BE2C (cell line): ENCODE measurements around the gene FOLR1. TPM values are rescaled to one million over a fixed set of nuclear protein-coding genes. Genes with fewer than 3 reads are reported as not detected.
"Not testable (repeated sequence)": the region's sequence is repeated elsewhere in the genome, so short reads cannot be mapped to it uniquely, and the experiment has no call there.

Experiments
- DNase-seq: peaks from one replicate; pipeline ENCODE4 v3.0.0-alpha.2; 2020
- H3K27me3 ChIP-seq: fragments of 250-450 bp; sonication (Bioruptor Pico); 2 replicates; pipeline ENCODE4 v1.5.1; 2020; ENCODE audit warnings: mild to moderate bottlenecking
- H3K36me3 ChIP-seq: fragments of 250-450 bp; sonication (Bioruptor Pico); 2 replicates; pipeline ENCODE4 v1.5.1; 2020; ENCODE audit warnings: mild to moderate bottlenecking
- H3K4me1 ChIP-seq: fragments of 250-450 bp; sonication (Bioruptor Pico); 2 replicates; pipeline ENCODE4 v1.5.1; 2020
- H3K4me3 ChIP-seq: 2 replicates; pipeline ENCODE4 v1.5.1; 2011; ENCODE audit warnings: low read depth, low read length
- H3K9me3 ChIP-seq: fragments of 250-450 bp; sonication (Bioruptor Pico); 2 replicates; pipeline ENCODE4 v1.5.1; 2020
- CTCF ChIP-seq: IDR thresholded peaks from 2 replicates; pipeline ENCODE4 v1.5.1; 2012; ENCODE audit warnings: mild to moderate bottlenecking, low read depth, low read length
- polyA plus RNA-seq: library from polyadenylated mRNA; unstranded; fragments of >200 nt; gene quantifications from one replicate; pipeline ENCODE4 v1.2.1, GENCODE V29; 2012; ENCODE audit warnings: low read depth, missing spikeins; ENCODE audit not compliant: insufficient read length, insufficient read depth

The FOLR1 gene
- not detected for polyA plus RNA-seq

- peaks cover 5% of the 10 kb centered on the region; the same call in 1 of the 2 replicates for H3K4me1 ChIP-seq
- no peaks in the 10 kb centered on the region for H3K27me3 ChIP-seq
- H3K36me3 ChIP-seq, result no peaks in the 10 kb centered on the region
- no peak for DNase-seq
- H3K4me3 ChIP-seq, result no peak within 1 kb of the TSS
- no peaks in the 10 kb centered on the region for H3K9me3 ChIP-seq
- TF ChIP-seq CTCF, result no peak
Measured at GRCh38 chr11:72191961-72192381, at the start of gene FOLR1. FOLR1 (plus strand) TSS chr11:72192140; CDS start chr11:72192174, 34 bp downstream.

- H3K4me1 ChIP-seq, H3K9me3 ChIP-seq, H3K36me3 ChIP-seq, H3K27me3 ChIP-seq, H3K4me3 ChIP-seq, DNase-seq: not testable (repeated sequence)
Measured at GRCh38 chr11:72142543-72142942, 49.4 kb upstream of the FOLR1 start.

DNA sequence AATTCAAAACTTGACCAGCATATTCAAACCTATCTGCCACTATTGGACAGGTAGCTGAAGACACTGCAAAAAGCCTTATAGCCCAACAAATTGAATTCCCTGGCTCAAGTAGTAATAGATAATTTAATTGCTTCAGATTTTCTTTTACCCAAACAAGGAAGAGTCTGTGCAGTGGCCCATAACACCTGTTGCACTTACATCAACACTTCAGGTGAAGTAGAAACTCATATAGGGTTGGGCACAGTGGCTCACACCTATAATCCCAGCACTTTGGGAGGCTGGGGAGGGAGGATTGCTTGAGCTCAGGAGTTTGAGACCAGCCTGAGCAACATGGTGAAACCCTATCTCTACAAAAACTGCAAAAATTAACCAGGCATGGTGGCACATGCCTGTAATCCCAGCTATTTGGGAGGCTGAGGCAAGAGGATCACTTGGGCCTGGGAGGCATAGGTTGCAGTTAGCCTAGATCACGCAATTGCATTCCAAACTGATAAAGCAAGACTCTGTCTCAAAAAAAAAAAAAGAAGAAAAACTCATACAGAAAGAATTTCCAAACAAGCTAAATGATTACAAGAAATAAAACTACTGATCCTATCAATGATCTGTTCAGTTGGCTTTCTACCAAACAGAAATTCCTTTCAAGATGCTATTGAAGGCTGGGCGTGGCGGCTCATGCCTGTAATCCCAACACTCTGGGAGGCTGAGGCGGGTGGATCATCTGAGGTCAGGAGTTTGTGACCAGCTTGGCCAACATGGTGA, 47.0 kb upstream of the FOLR1 start:
- no peak for TF ChIP-seq CTCF
- Histone ChIP-seq H3K27me3 (no peaks in the 10 kb centered on the region), H3K36me3 (no peaks in the 10 kb centered on the region), H3K4me3 (no peak overlapping the region), H3K4me1 (no peaks in the 10 kb centered on the region), H3K9me3 (no peaks in the 10 kb centered on the region)
- DNase-seq, result no peak

DNA sequence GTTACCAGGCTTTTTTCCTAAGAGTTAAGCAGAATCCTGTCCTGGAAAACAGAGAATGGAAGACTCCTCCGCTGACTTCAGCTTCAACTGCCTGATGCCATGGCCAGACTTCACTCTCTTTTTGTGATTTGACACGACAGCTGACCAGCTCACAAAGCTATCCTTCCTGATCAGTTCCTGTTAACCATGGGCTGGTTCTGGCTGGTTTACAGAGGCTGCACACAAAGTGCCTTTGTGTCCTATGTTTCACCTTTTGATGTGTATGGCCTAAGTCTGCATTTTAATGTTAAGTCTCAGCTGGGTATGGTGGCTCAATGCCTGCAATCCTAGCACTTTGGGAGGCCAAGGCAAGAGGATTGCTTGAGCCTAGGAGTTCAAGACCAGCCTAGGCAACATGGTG, 45.3 kb upstream of the FOLR1 start:
- Histone ChIP-seq H3K4me1 (no peaks in the 10 kb centered on the region), H3K4me3 (no peak overlapping the region), H3K36me3 (no peaks in the 10 kb centered on the region), H3K27me3 (no peaks in the 10 kb centered on the region), H3K9me3 (no peaks in the 10 kb centered on the region)
- DNase-seq, result no peak
- no peak for TF ChIP-seq CTCF

GRCh38 chr11:72150882-72151281, 41.1 kb upstream of the FOLR1 start:
- Histone ChIP-seq H3K36me3 (no peaks in the 10 kb centered on the region), H3K4me1 (peaks cover 5% of the 10 kb centered on the region), H3K4me3 (no peak overlapping the region), H3K9me3 (no peaks in the 10 kb centered on the region), H3K27me3 (no peaks in the 10 kb centered on the region)
- DNase-seq, result no peak
- no peak for TF ChIP-seq CTCF

GRCh38 chr11:72153874-72154273, 38.1 kb upstream of the FOLR1 start:
- not testable (repeated sequence) for H3K27me3 ChIP-seq, H3K36me3 ChIP-seq

GRCh38 chr11:72154816-72155215, 37.1 kb upstream of the FOLR1 start:
- no peak for DNase-seq
- H3K27me3 ChIP-seq, result no peaks in the 10 kb centered on the region
- no peak for TF ChIP-seq CTCF
- H3K4me1 ChIP-seq, result peaks cover 5% of the 10 kb centered on the region
- no peaks in the 10 kb centered on the region for H3K9me3 ChIP-seq
- no peak overlapping the region for H3K4me3 ChIP-seq
- no peaks in the 10 kb centered on the region for H3K36me3 ChIP-seq

More at GRCh38 chr11:72153874-72154273, 38.1 kb upstream of the FOLR1 start:
- not testable (repeated sequence) for DNase-seq, H3K4me1 ChIP-seq, H3K4me3 ChIP-seq, H3K9me3 ChIP-seq
